NCI-H1694 (cell line): ENCODE measurements around the gene ST6GALNAC6.

Experiments
- DNase-seq: peaks from one replicate; lab custom pipeline; 2025; lab: John Stamatoyannopoulos, UW

Gene ST6GALNAC6, protein sequence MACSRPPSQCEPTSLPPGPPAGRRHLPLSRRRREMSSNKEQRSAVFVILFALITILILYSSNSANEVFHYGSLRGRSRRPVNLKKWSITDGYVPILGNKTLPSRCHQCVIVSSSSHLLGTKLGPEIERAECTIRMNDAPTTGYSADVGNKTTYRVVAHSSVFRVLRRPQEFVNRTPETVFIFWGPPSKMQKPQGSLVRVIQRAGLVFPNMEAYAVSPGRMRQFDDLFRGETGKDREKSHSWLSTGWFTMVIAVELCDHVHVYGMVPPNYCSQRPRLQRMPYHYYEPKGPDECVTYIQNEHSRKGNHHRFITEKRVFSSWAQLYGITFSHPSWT

DNA sequence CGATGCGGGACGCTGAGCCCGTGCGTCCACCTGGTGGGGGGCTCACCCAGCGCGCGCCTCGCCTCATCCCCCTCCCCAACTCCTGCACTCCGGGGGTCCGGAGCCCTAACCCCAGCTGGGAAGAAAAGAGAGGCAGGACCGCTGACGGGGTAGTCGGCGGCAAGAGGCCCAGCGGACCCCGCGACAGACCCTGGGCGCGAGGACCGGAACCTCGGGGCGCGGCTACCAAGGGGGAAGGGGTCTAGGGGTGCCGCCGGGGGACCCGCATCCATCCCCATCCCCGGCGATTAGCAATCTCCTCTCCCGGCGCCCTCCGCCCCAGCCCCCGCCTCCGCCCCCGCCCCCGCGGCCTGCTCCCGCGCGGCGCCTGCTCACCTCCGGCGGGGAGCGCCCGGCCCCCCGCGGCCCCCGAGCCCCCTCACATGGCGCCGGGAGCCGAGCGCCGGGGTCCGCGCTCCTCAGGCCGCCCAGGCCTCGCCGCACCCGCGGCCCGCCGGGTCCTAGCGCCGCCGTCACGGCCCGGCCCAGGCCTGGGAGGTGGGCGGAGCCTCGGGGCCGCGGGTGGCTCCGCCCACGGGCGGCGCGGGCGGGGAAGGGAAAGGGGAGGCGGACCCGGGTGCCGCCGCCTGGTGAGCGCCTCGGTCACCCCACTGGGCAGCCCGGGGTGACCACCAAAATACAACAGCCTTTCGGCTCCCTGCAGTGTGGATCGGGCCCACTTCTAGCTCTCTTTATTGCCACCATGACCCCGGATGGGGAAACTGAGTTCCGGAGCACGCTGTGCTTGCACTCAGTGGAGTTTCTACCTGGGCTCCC is at the start of gene ST6GALNAC6:
Gene ST6GALNAC6, minus strand, starts transcription at position 476 of the 816 bp plus-strand sequence. CDS start 1,622 bp downstream, outside the sequence.
- DNase-seq, result no peak

DNA sequence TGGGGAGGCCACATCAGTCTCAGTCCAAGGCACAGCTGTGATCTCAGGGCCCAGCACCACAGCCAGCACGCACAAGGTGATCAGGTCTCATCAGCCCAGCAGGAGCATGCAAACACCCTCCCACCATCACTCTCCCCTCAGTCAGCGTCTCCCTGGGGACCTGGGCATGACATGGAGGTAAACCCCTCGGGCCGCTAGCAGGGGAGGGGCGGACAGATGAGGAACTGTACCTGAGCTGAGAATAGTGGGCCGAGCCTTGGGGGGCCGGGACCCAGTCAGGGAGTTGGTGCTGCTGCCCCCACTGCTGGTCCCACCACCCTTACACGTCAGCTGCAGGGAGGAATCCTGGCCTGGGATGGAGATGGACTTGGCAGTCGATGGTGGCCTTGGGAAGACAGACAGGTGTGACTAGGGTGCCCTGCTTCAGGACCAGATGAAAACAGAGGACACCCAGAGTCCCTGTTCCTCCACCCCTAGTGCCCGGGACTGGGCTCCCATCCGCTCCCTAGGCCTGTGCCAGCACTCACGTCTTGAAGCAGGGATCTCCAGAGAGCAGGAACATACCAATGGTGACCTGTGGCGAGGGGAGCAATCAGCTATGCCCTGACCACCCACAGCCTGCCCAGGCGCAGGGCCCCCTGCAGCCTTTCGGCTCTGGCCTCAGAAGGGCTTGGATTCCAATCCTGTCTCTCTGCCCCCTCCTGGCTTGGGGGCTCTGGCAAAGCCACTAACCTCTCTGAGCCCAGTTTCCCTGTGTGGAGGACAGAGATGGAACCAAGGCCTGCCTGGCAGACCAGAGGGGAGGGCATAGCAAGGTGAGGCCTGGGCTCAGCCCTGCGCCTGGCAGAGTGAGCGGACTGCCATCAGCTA is 48.7 kb upstream of the ST6GALNAC6 start:
- no peak for DNase-seq

DNA sequence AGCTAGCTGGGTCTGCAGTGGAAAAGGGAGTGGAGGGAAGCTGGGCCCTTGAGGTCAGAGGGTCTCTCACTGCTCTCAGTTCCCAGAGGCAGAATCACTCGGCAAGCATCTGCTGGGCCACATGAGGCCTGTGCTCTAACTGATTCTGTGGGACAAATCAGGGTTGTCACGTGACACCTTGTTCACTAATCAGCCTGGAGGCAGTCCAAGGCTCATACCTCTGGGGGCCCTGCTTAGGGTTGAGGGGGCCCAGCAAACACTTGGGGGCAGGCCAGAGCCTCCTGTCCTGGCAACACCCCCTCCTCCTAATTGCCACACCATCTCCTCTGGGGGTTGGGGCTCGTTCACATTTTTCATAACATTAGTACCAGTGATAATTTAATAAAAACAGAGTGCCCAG is 47.3 kb upstream of the ST6GALNAC6 start:
- DNase-seq, result no peak

DNA sequence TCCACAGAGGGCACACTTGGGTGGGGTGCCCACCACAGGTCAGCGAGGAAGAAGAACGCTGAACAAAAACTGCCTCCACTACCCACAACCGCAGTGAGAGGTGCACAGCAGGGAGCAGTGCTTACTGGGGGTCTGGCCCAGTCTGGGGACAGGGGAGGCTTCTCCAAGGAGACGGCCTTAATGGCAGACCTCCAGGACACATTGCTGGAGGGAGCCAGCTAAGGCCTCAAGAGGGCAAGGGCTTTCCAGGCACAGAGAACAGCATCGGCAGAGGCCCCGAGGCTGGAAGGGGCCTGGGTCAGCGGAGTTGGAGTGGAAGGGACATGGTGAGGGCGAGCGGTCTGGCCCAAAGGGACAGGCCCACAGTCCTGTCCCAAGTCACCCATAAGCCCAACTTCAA is 46.5 kb upstream of the ST6GALNAC6 start:
- no peak for DNase-seq

DNA sequence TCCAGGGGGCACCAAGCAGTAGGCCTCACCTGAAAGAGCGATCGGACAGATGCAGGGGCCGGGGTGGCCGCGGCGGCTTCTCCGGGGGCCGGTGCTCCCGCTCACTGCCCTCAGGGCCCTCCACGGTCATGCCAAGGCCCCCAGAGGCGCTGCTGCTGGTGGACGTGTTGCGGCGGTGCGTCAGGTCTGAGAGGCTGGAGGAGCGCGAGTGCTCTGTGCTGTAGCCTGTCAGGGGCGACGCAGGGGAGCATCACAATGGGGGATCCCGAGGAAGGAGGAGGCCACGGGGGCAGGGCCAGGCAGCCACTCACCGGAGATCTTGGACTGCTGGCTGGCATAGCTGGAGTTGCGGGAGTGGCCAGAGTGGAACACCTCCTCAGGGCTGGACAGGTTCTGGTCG is 45.9 kb upstream of the ST6GALNAC6 start:
- no peak for DNase-seq

DNA sequence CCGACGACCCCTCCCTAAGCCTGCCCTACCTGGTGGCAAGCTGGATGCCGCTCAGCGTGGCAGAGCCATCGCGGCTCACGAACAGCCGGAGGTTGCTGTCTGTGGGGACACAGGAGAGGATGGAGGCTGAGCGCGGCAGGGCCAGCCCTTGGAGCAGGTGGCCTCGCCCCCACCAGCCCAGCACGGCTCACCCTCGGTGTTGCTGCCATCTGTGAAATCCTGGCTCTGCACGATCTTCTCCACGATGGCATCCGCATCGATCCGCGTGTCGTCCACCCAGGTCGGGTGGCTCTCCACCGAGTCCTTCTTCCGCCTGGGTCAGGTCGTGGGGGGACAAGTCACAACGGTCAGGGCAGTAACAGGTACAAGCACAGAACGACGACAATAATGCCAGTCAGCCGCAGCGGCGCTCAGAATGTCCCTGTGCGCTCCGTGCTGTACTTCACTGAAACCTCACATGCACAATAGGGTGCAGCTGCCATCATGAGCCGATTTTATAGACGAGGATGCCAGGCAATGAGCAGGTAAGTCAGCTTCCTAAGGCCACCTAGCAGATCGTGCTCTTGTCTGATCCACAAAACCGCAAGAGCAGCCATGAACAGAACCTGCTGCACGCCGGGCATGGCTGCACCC is 45.3 kb upstream of the ST6GALNAC6 start:
- DNase-seq, result no peak

DNA sequence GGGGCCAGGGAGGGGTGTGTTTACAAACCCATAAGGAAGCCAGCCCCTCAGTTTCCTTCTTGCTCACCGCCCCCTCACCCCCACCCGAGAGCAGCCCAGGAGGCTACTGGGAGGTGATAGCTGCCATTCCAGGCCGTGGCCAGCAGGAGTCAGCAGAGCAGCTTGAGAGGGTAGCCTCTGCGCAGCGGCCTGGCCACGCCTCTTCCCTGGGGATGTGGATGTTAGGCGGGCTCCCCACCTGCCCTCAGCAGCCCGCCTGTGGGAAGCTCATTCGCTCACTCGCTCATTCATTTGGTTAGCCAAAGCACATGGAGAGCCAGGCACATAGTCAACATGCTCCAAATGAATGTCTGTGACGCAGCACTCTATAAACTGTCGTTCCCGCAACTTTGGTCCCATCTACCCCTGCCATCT is 44.3 kb upstream of the ST6GALNAC6 start:
- DNase-seq, result peak; percentile 81

DNA sequence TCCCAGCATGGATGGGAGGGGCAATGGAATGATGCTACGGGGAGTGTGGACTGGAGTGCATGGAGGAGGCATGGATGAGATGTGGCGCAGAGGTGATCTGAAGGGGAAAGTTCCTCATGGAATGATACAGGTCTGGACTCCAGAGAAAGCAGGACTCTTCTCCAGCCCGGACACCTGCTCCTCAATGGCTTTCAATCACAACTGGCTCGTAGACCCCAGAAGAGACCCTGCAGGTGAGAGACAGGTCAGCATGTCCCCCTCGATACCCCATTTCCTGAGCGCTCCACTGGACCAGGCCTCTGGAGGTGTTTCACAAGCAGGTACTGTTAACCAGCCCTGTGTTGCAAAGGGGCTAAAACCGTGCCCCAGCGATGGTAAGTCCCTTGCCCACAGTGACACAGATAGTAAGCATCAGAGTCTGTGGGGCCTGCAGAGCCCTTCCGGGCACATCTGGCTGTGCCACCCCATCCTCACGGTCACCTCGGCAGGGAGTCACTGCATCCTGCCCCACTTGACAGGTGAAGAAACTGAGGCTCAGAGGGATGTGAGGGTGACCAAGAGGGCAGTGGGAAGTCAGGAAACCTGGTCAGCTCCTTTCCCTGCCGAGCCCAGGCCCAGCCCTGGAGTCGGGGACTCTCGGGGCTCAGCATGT is 43.7 kb upstream of the ST6GALNAC6 start:
- DNase-seq, result no peak

DNA sequence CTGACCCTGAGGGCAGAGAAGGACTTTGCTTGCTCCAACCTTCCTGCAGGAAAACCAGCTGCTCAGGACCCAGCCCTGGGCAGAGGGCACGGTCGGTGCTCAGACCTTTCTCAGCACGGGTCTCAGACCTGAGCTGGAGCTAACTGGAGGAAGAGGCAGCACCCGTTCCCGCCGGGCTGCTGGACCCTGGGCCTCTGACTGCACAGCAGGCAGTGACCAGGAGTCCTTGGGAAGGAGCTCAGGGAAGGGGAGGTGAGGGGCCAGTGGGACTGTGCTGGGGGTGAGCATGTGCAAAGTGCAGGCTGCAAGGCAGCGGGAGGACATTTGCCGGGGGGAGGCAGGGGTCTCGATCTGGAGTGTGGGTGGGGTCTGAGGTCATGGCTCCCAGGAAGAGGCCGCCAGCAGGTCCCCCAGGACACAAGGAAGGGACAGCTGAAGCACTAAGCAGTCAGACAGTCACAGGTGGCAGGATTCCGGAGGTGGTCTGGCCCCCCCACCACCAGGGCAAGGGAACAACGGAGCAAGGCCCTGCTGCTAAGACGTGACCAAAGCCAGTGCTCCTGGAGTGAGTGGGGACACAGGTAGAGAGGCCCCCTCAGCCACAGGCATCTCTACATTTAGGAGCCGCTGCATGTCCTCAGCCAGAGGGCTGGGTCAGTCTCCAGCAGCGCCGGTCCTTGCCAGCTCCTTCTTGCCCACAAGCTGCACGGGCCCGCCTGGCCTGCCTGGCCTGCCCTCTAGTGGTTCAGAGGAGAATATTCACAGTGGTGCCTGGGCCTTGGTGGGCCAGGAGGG is 43.0 kb upstream of the ST6GALNAC6 start:
- no peak for DNase-seq

DNA sequence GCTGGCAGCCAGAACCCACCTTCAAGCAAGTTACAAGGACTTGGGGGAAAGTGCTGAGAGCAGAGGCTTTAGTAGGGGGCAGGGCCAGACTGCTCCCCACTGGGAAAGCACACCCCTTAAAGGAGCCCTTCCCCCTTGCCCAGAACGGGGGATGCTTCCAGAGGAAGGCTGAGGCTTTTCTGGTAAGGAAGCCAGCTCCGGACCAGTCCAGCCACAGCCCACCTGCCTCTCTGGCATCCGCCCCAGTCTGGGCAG is 42.5 kb upstream of the ST6GALNAC6 start:
- DNase-seq, result no peak

DNA sequence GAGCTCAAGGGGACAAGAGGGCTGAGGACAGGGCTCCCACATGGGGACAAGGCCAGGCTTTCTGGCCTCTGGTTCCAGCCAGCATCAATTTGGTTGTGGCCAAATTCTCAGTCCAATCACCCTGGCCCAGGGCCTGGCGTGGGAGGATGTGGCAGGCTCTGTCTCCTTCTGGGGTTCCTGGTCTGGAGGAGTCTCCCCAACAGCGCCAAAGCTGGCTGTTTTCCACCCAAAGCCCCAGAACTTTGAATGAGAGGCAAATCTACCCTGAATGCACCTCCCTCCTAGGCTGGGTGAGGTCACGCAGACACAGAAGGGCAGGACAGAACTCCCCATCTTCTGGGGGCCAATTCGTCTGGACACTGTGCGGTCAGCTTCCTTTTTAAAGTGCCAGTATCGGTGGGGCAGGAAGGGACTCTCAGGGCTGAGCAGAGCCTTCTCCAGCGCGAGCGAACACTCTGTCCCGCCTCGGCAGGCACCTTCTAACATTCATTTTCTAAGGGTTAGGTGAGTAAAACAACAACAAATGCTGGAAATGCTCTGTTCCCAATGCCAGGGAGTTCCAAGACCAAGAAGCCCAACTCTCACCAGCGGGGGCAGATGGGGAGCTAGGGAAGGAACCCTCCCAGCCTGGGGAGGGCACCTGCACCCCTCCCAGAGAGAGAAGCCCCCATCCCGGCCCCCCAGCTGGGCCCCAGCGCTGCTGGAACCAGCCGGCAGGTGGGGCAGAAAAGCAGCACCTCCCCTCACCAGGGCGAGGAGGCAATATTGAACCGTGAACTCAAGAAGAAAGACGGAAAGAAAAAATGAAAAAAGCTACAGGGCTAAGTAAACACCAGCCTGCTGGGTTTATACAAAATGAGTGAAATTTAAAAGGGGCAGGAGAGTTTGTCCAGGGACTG is 41.9 kb upstream of the ST6GALNAC6 start:
- DNase-seq, result no peak

DNA sequence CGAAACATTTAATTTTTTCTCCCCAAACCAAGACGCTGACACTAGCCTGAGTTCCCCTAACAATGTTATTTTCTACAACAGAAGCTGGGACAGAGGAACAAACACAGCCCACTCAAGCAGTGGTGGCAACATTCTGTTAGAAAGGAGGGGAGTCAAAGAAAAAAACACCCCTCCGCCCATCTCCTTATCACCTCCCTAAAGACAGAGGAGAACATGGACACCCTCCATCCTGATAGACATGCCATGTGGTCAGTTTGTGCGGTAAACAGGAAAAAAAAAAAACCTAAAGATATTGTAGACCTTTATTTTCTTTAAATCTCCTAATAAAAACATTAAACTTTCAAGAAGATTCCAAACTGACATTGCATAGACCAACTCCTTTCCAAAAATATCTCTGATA is 41.2 kb upstream of the ST6GALNAC6 start:
- DNase-seq, result no peak

DNA sequence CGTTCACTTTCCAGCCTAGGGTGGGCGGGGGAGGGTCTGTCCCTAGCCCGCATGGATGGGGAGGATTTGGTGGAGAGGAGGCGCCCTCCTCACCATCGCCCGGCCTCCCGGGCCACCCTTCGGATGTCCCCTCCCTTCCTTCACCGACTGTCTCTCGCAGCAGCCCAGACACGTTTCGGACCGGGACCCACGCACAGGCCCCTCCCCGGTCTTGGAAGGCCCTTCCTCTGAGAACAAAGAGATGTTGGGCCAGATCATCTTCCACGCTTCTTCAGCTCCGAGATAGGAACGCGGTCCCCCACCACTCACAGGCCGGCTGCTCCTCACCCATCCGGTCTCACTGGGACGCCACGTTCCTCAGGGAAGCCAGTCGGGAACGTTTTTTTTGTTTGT is 38.9 kb upstream of the ST6GALNAC6 start:
- no peak for DNase-seq

DNA sequence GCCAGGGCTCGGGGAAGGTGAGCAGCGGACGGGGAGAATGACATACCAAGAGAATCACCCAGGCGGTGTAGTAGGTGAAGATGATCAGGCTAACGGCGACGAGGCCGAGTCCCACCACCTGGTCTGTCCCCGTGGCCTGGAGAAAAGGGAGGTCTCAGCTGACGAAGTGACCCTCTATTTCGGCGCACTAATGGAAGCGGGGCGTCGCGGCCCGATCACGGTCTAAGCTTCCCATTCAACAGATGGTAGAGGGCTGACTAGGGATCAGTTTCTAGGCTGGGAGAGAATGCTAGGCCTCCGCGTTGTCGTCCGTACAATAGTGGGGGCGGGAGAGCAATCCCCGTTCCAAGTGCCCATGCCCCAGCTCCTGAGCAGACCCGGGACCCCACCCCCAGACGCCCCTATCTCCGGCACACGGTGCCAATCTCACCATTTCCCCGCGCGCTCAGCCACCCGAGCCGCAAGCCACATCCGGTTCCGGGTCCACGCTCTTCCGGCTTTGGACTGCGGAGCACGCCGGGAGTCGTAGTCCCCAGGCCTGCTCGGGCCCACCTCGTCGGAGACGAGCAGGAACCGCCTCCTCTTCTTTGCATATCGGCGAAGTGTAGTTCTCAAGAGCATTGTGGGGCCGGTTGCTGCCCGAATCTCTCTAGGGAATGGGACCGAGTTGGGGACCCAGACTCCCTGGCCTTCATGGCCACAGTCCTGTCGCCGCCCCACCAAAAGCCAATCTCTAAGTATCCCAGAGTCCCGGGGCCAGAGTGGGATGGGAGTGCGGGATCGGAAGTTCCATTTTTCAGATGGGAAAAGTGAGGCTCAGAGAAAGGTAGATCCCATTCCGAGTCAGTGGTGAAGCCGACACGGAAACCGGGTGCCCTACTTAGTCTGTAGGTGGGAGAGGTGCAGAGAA is 38.2 kb upstream of the ST6GALNAC6 start, which contains the start of gene DPM2:
Gene DPM2, minus strand, starts transcription at position 467 of the 910 bp plus-strand sequence. Its CDS starts 34 bp downstream, at position 433.
- DNase-seq, result peak; percentile 49

DNA sequence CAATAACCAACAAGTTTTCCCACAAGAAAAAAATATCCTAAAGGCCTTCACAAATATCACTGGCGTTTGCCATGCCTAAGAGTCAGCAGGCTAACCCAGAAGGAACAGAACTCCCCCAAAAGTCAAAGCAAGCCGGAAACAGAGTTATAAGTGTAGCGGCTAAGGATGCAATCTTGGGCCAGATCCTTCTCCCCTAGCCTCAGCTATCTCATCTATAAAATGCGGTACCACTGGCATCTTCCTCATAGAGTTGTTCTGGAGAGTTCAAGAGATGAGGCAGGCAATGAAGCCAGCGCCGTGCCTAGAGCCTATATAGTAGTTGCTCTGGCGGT is 37.6 kb upstream of the ST6GALNAC6 start:
- no peak for DNase-seq

DNA sequence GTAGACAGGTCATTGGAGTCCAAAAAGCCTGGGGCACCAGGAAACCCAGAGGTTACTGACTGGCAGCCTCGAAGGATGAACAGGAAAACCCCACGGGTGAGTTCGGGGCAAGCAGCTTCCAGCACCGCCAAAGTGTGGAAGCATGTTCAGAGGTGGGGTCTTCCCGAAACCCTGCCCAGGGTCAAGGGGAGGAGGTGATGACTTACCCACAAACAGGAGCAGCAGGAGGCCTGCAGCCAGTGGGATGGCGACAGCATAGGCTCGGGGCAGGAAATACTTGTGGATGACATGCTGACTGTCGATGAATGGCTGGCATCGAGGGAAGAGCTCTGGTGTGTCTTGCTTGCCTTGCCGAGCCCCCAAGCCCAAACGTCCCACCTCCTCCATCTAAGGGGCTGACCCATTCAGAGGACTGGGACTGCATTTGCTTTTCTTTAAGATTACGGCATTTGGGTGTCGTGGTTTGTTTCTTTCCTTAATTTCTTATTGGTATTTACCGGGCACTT is 37.0 kb upstream of the ST6GALNAC6 start:
- DNase-seq, result no peak

DNA sequence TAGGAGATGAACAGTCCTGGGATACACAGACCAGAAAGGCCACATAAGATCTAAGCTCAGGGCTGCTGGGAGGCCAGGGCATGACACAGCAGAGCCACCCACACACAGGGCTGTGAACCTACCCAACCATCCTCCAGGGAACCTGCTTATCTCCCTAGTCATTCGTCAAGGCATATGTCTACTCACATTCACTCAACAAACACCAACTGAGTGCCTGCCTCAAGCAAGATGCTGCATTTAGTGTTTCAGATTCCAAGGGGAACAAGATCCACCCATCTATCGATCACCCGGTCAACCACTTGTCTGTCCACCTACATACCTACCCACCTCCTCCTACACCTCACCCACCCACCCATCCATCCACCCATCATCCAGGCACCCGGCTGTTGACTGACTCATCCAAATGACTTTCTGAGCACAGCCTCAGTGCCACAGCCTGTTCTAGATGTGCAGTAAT is 36.4 kb upstream of the ST6GALNAC6 start:
- no peak for DNase-seq

DNA sequence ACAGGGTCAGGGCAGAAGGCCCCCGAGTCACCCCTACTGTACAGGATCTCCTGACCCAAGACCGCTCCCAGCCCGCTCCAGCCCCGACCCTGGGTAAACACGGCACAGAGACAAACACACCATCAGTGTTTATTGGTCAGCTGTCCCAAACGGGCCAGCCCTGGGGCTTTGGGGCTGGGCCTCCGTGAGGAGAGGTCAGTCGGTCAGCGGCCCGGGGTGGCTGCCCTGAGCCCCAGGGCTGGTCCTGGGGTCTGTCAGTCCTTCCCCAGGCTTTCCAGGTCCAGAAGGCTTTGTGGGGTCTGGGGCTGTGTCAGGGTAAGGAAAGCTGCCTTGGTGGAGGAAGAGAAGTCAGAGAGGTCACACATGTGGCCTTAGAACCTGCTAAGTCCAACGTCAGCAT is 35.6 kb upstream of the ST6GALNAC6 start:
- DNase-seq, result no peak
